Stimulated activated naive CD8-positive, alpha-beta T cell treated with anti-CD3 and anti-CD28 coated beads, Interleukin-15, Interleukin-2, amounts not matched to agents 100 U/mL and 50 U/mL, for 24 hours (primary cell): ENCODE measurements around the gene UGT3A2.

Experiments used
- ATAC-seq: fragments of 150-1000 bp; cut with Tn5 transposase; one replicate; pipeline ENCODE4 v1.10.0; 2021
- DNase-seq: peaks from one replicate; pipeline ENCODE4 v3.0.0; 2021

Gene UGT3A2

DNA sequence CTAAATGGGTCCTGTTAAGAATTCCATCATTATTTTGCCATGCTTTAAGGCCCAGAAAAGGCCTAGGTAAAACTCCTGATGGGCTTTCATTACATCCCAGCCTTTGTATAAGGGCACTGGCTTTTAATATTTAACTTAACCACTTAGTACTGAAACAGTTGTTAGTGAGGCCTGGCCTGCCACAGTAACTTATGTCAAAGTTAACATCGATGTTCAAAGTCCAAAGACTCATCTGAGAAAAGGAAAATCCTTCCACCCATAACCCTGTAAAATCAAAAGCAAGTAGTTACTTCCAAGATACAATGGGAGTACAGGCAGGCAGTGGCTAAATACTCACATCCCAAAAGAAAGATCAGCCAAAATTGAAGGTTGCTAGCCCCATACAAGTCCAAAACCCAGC lies 60.5 kb downstream of the UGT3A2 start:
- DNase-seq (no peak), ATAC-seq (no peak)

GRCh38 chr5:36001032-36001431 lies 65.7 kb downstream of the UGT3A2 start:
- DNase-seq = no peak
- ATAC-seq = no peak

GRCh38 chr5:35999547-35999946 lies 67.1 kb downstream of the UGT3A2 start:
- no peak for ATAC-seq
- no peak for DNase-seq

DNA sequence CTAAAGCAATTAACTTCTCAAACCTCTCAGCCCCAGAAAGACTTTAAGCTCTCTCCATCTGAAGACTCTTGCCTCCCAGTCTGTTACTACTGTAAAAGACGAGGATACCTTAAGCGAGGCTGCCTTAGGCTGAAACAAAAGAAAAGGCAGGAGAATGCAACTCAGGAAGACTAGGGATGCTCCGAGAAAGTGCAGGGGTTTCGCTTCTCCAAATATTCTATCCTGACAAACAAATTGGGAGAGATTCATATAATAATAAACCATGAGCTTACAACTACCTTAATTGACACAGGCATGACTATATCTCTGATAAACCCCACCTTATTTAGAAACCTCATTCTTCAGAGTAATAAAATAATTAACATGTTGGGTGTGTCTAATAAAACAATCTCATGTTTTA lies 70.6 kb downstream of the UGT3A2 start:
- DNase-seq (no peak), ATAC-seq (no peak)

DNA sequence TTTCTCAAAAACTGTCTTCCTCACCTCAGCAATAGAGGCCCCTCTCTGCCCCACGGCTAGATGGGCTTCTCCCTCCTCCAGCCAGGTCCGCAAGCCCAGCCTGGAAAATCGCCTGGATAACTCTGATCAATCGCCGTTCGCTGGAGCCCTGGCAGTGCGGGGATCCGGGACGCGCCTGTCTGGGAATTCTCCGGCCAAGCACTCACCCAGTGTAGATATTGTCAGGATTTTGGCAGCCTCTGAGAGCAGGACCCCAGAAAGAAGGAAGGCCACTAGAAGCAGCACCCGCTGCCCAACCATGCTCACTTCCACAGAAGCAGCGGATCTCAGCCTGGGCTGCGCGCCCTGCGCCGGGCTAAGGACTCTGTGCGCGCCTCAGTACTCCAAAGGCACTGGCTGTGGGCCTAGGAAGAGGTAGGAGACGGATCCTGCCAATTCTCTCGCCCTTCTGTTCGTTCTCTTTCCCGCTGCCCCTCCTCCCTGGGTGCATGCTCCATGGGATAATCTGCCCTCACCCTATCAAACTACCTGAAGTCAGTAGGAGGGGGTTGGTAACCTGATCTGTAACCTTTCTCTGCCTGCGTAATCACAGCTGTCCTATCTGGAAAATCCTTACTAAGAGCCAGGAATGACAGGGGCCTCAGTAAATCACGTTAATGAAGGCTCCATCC lies 75.6 kb downstream of the UGT3A2 start, which contains the start of gene UGT3A1:
TSS of gene UGT3A1 (minus strand) at position 450 of the 671 bp plus-strand sequence. CDS start at position 300, 150 bp downstream.
- no peak for ATAC-seq
- DNase-seq = no peak

- ATAC-seq = no peak
- DNase-seq = no peak
Observed at GRCh38 chr5:35990520-35990919, 76.2 kb downstream of the UGT3A2 start.

- no peak for DNase-seq
- no peak for ATAC-seq
Observed at GRCh38 chr5:35988529-35988928, 78.2 kb downstream of the UGT3A2 start.

DNA sequence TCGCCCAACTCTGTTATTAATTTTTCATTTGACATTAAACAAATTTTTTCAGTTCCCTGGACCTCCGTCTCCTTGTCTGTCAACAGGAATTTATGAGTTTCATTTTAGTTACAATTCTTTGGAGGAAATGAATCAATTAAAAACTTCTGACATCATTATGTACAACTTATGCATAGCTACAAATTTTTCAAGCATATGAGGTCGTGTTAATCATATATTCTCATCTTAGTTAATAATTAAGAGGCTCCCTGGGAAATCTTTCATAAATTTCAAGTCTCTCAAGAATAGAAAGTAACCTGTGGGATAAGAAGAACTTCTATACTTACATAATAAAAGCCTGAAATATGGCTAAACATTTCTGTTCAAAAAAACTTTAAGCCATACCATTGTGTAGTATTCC lies 78.9 kb downstream of the UGT3A2 start:
- no peak for ATAC-seq

More for the DNA sequence above, 78.9 kb downstream of the UGT3A2 start:
- DNase-seq = no peak
